GM06990 (cell line): ENCODE results near the gene ALOXE3.

Source experiments
- DNase-seq: peaks from one replicate; pipeline ENCODE4 v3.0.0-alpha.2; 2011; ENCODE audit not compliant: insufficient read length; ENCODE audit errors: extremely low read depth
- H3K27me3 ChIP-seq: replicated peaks from 2 replicates; pipeline ENCODE4 v1.6.0; 2011; ENCODE audit warnings: low read length; ENCODE audit not compliant: control insufficient read depth, insufficient read depth
- H3K36me3 ChIP-seq: 2 replicates; pipeline ENCODE4 v1.5.1; 2011; ENCODE audit warnings: low read length; ENCODE audit not compliant: control insufficient read depth, insufficient read depth
- H3K4me3 ChIP-seq: replicated peaks from 2 replicates; pipeline ENCODE4 v1.5.1; 2011; ENCODE audit warnings: low read depth, mild to moderate bottlenecking, control low read depth, low read length
- CTCF ChIP-seq: IDR thresholded peaks from 2 replicates; pipeline ENCODE4 v1.5.1; 2011; ENCODE audit warnings: low read length, control low read depth, mild to moderate bottlenecking, inconsistent platforms; ENCODE audit not compliant: insufficient read depth, poor library complexity, severe bottlenecking

ALOXE3 gene

GRCh38 chr17:8053600-8053999 lies 64.7 kb downstream of the ALOXE3 start:
- Histone ChIP-seq H3K27me3 (no peaks in the 10 kb centered on the region; the same call in 1 of the 2 replicates), H3K4me3 (no peak overlapping the region), H3K36me3 (no peaks in the 10 kb centered on the region)
- TF ChIP-seq CTCF: no peak
- no peak for DNase-seq

DNA sequence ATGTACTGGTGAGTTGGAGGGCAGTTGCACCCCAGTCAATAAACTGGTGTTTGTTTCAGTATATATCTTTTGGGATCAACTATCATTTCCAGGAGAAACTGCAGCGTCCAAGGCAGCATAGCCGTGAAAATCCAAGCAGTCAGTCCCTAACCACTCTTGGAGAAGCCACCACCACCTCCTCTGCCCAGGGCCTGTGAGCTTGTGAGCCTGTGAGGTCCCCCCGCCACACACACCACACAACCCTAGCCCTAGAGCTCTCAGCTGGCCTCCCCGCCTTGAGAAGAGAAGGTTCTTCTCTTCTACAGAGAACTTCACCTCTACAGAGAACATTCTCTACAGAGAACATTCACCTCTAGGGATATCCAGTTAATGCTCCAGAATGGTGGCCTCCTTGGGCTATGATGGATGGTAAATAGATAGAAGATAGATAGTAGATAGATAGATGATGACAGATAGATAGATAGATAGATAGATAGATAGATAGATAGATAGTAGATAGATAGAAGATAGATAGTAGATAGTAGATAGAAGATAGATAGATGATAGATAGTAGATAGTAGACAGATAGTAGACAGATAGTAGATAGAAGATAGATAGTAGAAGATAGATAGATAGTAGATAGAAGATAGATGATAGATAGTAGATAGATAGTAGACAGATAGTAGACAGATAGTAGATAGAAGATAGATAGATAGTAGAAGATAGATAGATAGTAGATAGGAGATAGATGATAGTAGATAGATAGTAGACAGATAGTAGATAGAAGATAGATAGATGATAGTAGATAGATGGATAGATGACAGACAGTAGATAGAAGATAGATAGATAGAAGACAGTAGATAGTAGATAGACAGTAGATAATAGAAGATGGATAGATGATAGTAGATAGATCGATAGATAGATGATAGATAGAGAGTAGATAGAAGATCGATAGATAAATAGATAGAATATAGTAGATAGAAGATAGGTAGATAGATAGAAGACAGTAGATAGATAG lies 65.8 kb downstream of the ALOXE3 start:
- Histone ChIP-seq H3K36me3 (no peaks in the 10 kb centered on the region), H3K4me3 (no peak overlapping the region), H3K27me3 (no peaks in the 10 kb centered on the region; the same call in 1 of the 2 replicates)
- TF ChIP-seq CTCF: no peak
- DNase-seq: no peak

DNA sequence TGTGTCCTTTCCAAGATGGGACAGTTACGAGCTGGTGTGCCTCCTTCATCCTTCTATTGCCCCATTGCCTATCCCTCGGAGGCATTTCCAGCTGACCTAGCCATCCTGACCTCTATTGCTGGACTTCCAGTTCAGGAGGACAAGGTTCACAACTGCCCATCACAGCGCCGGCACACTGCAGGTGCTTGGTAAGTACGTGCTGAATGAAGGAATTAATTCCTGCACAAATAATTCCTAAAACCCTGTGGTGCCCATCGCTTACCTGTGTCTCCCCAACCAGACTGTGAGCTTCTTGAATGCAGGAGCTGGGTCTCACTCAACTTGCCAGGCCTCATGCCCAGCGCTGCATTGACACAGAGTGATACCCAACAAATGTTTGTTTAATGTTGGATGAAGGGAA lies 66.5 kb downstream of the ALOXE3 start:
- TF ChIP-seq CTCF: no peak
- no peak overlapping the region for H3K4me3 ChIP-seq
- DNase-seq: no peak
- no peaks in the 10 kb centered on the region for H3K36me3 ChIP-seq
- no peaks in the 10 kb centered on the region; the same call in 1 of the 2 replicates for H3K27me3 ChIP-seq

- no peaks in the 10 kb centered on the region for H3K36me3 ChIP-seq
- H3K4me3 ChIP-seq: no peak overlapping the region
- H3K27me3 ChIP-seq: peaks cover 4% of the 10 kb centered on the region
- DNase-seq: no peak
- TF ChIP-seq CTCF: no peak
Measured at GRCh38 chr17:8048736-8049135, 69.6 kb downstream of the ALOXE3 start.

- no peaks in the 10 kb centered on the region for H3K36me3 ChIP-seq
- no peak for TF ChIP-seq CTCF
- peaks cover 4% of the 10 kb centered on the region for H3K27me3 ChIP-seq
- no peak overlapping the region for H3K4me3 ChIP-seq
- no peak for DNase-seq
Measured at GRCh38 chr17:8048236-8048635, 70.1 kb downstream of the ALOXE3 start.
